Stimulated activated naive CD4-positive, alpha-beta T cell treated with Interleukin-2 at 50 U/mL for 16 hours (primary cell): Measurements from ENCODE around the gene ACAA1.
"Not testable (repeated sequence)": the region's sequence is repeated elsewhere in the genome, so short reads cannot be mapped to it uniquely, and the experiment has no call there.

Source experiments
- DNase-seq: peaks from one replicate; lab custom pipeline; 2025; lab: John Stamatoyannopoulos, UW

The ACAA1 gene

DNA sequence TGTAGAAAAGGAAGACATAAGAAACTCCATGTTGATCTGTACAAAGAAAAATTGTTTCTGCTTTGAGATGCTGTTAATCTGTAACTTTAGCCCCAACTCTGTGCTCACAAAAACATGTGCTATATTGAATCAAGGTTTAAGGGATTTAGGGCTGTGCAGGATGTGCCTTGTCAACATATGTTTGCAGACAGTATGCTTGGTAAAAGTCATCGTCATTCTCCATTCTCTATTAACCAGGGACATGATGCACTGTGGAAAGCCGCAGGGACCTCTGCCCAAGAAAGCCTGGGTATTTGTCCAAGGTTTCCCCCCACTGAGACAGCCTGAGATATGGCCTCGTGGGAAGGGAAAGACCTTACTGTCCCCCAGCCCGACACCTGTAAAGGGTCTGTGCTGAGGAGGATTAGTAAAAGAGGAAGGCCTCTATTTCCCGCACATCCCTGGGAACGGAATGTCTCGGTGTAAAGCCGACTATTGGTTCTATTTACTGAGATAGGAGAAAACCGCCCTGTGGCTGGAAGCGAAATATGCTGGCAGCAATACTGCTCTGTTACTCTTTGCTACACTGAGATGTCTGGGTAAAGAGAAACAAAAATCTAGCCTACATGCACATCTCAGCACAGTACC, 2.3 kb downstream of the ACAA1 start:
- not testable (repeated sequence) for DNase-seq

- DNase-seq, result no peak
Measured at GRCh38 chr3:38133557-38134405, 3.1 kb downstream of the ACAA1 start.

DNA sequence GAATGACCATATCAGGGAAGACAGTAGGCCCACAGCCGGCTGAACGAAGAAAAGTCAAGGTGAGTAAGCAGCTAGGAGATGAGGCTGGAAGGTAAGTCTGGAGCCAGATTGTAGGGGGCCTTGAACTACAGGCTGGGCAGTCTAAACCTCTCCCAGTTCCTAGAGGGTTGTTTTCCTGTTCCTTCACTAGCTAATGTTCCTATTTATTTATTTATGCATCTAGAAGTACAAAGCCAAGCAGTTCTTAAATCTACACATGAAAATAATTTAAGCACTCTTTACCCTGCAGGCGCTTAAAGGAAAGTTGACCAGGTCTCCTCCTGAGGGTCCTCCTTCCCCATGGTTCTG, 3.7 kb downstream of the ACAA1 start:
- no peak for DNase-seq

DNA sequence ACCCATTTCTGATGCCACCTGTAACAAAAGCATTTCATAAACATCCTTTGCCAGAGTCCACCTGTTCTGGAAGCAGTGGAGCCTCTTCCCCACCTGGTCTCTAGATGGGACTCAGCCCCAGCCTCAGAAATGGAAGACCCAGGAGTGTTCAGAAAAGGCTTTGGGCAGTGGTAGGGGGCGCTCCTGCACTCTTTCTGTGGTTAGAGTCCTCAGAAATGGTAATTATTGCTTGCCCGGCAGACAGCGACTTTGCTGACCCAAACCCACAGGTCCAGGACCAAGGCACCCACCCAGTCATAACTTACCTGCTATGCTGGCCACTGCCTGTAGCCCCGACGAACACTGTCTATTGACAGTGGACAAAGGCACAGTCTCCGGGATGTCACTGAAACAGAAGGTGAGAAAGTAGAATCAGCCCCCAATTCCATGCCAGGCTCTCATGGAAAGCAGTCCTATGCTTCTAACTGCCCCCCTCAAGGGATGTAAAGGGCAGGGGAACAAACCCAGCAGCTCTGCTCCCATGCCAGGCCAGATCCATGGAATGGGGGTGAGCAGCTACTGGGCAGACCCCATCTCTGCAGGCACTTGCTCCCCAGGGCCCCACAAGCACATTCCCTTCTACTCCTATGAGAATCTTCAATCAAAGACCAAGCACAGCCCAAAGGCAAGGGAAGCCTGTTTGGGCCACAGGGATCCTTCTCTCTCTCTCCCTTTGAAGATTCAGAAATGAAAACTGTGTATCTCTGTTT, 5.1 kb downstream of the ACAA1 start:
- DNase-seq, result peak; percentile 3

DNA sequence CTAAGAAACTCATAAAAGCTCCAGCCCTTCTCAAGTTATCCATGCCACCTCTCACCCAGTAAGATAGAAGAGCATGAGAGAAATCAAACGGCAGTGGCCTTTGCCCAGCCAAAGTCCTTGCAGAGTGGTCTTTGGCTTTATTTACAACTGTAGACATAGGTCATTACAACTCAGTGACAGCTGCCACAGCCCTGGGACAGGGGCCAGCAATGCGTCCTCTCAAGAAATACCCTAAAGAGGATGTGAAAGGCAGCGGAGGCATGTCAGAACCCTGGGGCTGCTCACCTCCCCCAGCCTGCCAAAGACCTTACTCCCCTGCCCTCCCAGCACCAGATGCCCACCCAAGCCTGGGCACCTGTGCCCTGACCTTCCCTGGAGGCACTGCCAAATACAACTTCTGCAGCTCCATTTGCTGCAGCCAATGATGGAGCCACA, 6.3 kb downstream of the ACAA1 start:
- no peak for DNase-seq

- no peak for DNase-seq
Measured at GRCh38 chr3:38129058-38129457, 7.9 kb downstream of the ACAA1 start.

DNA sequence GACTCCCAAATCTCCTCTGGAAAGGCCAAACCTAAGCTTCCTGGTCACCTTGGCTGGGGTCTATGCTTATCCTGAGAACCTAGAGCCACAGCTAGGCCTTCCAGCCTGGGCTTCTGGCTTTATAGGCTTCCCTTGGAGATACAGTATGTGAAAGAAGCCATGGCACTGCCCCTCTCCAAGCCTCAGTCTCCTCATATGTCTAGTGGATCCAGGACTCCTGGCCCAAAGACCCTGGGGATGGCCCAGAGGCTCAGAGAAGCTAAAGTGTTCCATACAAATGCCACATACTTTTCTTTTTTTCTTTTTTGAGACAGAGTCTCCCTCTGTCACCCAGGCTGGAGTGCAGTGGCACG, 8.6 kb downstream of the ACAA1 start:
- no peak for DNase-seq

DNA sequence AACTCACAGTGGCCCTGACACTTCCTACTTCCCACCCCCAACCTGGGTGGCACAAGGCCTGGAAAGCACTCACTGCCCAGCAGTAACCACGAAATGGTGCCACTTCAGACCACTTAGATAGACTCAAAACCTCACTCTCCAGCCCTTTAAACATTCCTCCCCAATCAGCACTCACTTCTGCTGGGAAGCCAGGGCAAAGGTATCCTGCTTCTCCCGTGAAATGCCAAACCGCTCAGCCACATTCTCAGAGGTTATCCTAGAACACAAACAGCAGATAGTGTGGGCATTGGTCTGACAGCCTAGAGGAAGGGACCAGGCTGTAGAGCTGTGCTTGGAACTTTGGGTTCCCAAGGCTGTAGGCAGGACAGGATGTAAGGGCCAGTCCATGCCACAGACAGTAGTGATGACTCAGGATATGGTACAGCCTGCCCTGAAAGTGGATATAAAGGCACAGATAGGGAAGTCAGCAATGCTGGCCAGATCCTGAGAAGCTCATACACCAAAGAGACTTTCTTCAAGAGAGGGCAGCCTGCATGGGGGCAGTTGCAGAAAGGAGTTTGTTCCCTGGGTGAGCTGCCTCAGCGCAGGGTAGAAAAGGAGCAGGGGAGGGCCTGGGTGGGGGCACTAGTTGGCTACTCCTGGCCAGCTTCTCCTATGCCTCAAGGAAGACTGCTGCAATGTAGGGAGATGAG, 9.2 kb downstream of the ACAA1 start:
- no peak for DNase-seq

DNA sequence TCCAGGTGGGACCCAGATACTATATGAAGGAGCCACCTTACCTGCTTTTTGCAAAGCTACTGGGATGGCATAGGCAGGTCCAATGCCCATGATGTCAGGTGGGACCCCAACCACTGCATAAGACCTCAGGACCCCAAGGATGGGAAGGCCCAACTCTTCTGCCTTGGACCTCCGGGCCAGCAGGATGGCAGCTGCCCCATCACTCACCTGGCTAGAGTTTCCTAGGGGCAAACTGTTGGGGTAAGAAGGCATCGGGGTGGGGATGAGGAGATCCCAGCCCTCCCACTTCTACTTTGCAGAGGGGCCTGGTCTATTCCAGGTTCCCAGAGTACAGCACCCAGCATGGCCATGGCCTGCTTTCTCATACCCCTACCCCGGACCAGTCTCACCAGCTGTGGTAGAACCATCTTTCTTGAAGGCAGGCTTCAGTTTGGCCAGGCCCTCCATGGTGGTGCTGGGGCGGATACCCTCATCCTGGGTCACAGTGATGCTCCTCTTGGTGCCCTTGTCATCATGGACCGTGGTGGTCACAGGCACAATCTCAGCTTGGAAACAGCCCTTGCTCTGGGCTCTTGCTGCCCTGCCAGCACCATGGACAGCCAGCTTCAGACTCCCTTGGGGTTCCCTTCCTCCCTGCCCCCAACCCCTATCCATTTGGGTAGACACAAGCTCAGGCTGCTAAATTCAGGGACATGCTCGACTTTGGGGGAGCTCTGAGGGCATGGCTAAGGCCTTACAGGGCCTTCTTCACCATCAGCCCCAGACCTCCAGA, 10.6 kb downstream of the ACAA1 start:
- no peak for DNase-seq

- DNase-seq, result no peak
Measured at GRCh38 chr3:38125305-38126120, 11.4 kb downstream of the ACAA1 start.

DNA sequence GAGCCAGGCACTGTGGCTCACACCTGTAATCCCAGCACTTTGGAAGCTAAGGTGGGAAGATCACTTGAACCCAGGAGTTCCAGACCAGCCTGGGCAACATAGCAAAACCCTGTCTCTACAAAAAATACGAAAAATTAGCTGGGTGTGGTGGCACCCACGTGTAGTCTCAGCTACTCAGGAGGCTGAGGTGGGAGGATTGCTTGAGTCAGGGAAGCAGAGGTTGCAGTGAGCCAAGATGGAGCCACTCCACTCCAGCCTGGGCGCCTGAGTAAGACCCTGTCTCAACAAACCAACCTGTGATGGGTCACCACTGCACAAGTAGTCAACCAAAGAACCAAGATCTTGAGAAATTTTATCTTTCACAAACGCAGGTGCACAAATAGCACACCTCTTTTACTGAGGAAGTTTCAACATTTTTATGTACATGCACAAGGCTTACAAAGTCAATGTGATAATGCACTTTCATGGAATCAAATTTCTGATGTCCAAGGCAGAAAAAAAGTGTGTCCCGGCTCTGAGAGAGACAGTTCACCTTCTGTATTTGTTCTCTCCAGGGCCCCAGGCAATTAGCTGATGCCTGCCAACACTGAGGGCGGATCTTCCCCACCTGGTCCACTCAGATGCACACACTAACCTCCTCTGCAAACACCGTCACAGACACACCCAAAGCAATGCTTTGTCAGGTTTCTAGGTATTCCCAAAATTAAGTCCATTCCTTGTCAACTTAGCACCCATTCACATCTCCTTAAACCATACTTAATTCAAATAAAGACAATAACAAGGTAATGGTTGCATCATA, 12.4 kb downstream of the ACAA1 start:
- DNase-seq, result no peak

DNA sequence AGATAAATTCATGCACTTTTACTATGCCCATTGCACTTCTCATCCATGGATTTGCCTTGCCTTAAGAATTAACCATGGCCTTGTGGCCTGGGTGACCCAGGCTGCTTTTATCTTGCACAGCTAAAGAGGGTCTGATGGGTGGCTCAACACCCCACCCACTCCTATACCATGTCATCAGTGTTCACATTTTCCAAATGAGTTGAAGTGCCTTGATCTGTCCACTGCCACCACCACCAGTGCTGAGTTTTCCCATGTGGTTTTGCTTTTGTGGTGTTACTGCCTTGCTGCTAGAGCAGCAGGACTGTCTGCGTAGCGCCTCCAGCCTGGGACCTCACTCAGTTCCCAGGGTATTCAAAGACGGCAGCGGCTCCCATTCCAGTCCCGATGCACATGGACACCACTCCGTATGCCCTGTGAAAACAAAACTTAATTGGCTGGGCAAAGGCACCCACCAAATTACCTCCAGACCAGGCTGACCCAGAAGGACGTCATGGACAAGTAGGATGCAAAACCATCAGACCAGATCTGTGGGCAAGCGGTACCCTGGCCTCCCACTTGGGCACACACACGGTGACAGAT, 14.1 kb downstream of the ACAA1 start:
- DNase-seq, result no peak

DNA sequence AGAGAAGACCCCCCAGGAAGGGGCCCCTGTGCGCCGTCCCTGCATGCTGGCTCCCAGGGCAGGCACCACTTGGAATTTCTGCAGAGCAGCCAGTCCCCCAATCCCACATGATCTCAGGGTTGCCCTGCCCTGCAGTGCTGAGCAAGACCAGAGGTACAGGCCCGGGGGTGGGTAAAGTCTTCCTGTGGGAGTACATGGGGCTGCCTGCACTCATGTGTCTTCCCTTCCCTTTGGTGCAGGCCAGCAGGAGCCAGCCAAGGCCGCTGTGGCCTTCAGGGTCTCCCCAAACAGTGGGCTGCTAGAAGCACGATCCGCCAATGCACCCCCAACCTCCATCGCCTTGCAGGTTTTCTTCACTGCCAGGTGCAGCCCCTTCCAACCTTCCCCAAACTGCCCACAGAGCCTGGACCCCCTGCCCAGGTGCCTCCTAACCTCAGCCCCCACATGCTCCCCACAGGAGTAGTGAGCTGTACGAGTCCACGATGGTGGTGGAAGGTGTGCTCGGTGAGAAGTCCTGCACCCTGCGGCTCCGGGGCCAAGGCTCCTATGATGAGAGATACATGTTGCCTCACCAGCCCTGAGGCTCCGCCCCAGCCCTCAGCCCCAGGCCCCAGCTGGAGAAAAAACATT, 15.0 kb downstream of the ACAA1 start:
- DNase-seq, result no peak

DNA sequence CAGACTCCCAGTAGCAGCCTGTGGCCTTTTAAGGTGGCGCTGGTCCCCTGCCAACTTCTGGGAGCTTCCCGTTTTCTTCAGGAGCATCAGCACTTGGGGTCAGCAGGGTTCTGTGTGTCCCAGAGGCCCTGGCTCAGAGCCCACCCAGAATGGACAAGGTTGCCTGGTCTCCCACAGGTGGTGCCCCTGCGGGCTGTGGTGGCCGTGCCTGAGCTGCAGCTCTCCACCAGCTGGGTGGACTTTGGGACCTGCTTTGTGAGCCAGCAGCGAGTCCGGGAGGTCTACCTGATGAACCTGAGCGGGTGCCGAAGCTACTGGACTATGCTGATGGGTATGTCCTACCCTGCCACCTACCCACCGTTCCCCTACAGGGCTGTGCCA, 15.5 kb downstream of the ACAA1 start:
- no peak for DNase-seq

GRCh38 chr3:38120693-38121450, 16.1 kb downstream of the ACAA1 start:
- DNase-seq, result no peak

GRCh38 chr3:38119821-38120692, 16.9 kb downstream of the ACAA1 start:
- DNase-seq, result no peak

- DNase-seq, result no peak
Measured at GRCh38 chr3:38119248-38119544, 17.7 kb downstream of the ACAA1 start.
